OCI-LY1 (cell line): ENCODE data around the gene PCNT.

ENCODE experiments used
- H2AFZ ChIP-seq: fragments of 200-600 bp; sonication (generic), shearing (Covaris generic); 2 replicates; pipeline ENCODE4 v1.6.0; 2014; ENCODE audit warnings: antibody characterized with exemption, mild to moderate bottlenecking, low read length
- H3F3A ChIP-seq: fragments of 200-600 bp; sonication (generic), shearing (Covaris generic); 2 replicates; pipeline ENCODE4 v1.6.0; 2014; ENCODE audit warnings: mild to moderate bottlenecking, antibody characterized with exemption, low read length, moderate library complexity; ENCODE audit not compliant: insufficient read depth
- H3K27ac ChIP-seq: fragments of 200-600 bp; sonication (generic); 2 replicates; pipeline ENCODE4 v1.5.1; 2014; ENCODE audit warnings: low read length, mixed run types, mild to moderate bottlenecking, low read depth; ENCODE audit not compliant: poor library complexity, severe bottlenecking
- H3K27me3 ChIP-seq: fragments of 200-600 bp; sonication (generic); 2 replicates; pipeline ENCODE4 v1.6.0; 2014; ENCODE audit warnings: antibody characterized with exemption, mild to moderate bottlenecking, low read length, moderate library complexity; ENCODE audit not compliant: insufficient read depth
- H3K36me3 ChIP-seq: fragments of 200-600 bp; sonication (generic); 2 replicates; pipeline ENCODE4 v1.6.1; 2014; ENCODE audit warnings: mild to moderate bottlenecking, antibody characterized with exemption, low read length, moderate library complexity, mixed read lengths; ENCODE audit not compliant: insufficient read depth
- H3K4me1 ChIP-seq: fragments of 200-600 bp; sonication (generic); 2 replicates; pipeline ENCODE4 v1.5.1; 2014; ENCODE audit warnings: mild to moderate bottlenecking, low read length, moderate library complexity; ENCODE audit not compliant: insufficient read depth, severe bottlenecking
- H3K4me2 ChIP-seq: fragments of 200-600 bp; sonication (generic), shearing (Covaris generic); 2 replicates; pipeline ENCODE4 v1.6.1; 2014; ENCODE audit warnings: low read length
- H3K4me3 ChIP-seq: fragments of 200-600 bp; sonication (generic); 2 replicates; pipeline ENCODE4 v1.5.1; 2014; ENCODE audit warnings: low read length, low read depth, mild to moderate bottlenecking, mixed read lengths; ENCODE audit not compliant: poor library complexity, severe bottlenecking
- H3K79me2 ChIP-seq: fragments of 200-600 bp; shearing (Covaris generic); 2 replicates; pipeline ENCODE4 v1.6.1; 2016; ENCODE audit warnings: mixed run types, low read length, mixed read lengths; ENCODE audit not compliant: insufficient read depth
- H3K9ac ChIP-seq: fragments of 200-600 bp; sonication (generic), shearing (Covaris generic); 2 replicates; pipeline ENCODE4 v1.6.1; 2014; ENCODE audit warnings: mild to moderate bottlenecking, low read length, mixed read lengths
- H3K9me2 ChIP-seq: fragments of 200-600 bp; sonication (generic), shearing (Covaris generic); 2 replicates; pipeline ENCODE4 v1.6.1; 2014; ENCODE audit warnings: low read depth, mild to moderate bottlenecking, low read length, mixed read lengths
- H3K9me3 ChIP-seq: fragments of 200-600 bp; shearing (Covaris generic); 2 replicates; pipeline ENCODE4 v1.6.1; 2014; ENCODE audit warnings: low read length, mixed read lengths
- H4K20me1 ChIP-seq: fragments of 200-600 bp; sonication (generic), shearing (Covaris generic); 2 replicates; pipeline ENCODE4 v1.6.0; 2016; ENCODE audit warnings: mild to moderate bottlenecking, low read length; ENCODE audit not compliant: insufficient read depth
- CTCF ChIP-seq: fragments of 200-600 bp; sonication (generic), shearing (Covaris generic); IDR thresholded peaks from 2 replicates; pipeline ENCODE4 v1.5.1; 2017; ENCODE audit warnings: mild to moderate bottlenecking, antibody characterized with exemption, low read length, moderate library complexity, mixed read lengths
- EZH2 ChIP-seq: fragments of 200-600 bp; sonication (generic), shearing (Covaris generic); IDR thresholded peaks from 2 replicates; pipeline ENCODE4 v1.8.0; 2017; ENCODE audit warnings: borderline replicate concordance, mixed run types, mild to moderate bottlenecking, antibody characterized with exemption, low read length, moderate library complexity, mixed read lengths

The PCNT gene

GRCh38 chr21:46422636-46423241 is 98.8 kb downstream of the PCNT start:
- H3F3A ChIP-seq = no peaks in the 10 kb centered on the region
- no peak for TF ChIP-seq EZH2
- TF ChIP-seq CTCF = no peak
- H2AFZ ChIP-seq = no peak overlapping the region
- no peaks in the 10 kb centered on the region for H3K9me3 ChIP-seq
- H3K4me2 ChIP-seq = no peak overlapping the region
- no peak overlapping the region for H3K9ac ChIP-seq
- no peaks in the 10 kb centered on the region for H4K20me1 ChIP-seq
- no peaks in the 10 kb centered on the region for H3K4me1 ChIP-seq
- H3K4me3 ChIP-seq = no peak overlapping the region
- H3K9me2 ChIP-seq = no peaks in the 10 kb centered on the region
- no peak overlapping the region for H3K27ac ChIP-seq
- H3K36me3 ChIP-seq = peaks cover 36% of the 10 kb centered on the region
- no peaks in the 10 kb centered on the region for H3K27me3 ChIP-seq
- no peaks in the 10 kb centered on the region for H3K79me2 ChIP-seq

DNA sequence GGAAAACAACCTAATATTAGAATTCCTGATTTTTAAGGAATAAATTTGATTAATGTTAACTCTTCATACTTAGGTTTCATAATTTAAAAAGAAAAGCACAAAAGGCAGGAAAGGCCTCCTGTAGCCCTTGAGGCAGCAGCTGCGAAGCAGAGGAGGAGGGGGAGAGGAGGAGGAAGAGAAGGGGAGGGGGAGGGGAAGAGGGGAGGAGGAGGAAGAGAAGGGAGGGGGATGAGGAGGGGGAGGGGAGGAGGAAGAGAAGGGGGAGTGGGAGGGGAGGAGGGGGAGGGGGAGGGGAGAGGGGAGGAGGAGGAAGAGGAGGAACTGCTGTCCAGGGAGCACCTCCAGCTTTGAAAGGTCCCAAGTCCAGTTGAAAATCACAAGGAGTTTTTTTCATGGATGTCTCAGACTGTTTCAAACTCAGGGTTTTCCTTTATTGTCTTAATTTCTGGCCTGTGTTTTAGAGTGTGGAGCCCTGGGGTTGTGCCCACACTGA is 99.6 kb downstream of the PCNT start:
- Histone ChIP-seq H3K79me2 (no peaks in the 10 kb centered on the region), H3K9me2 (no peaks in the 10 kb centered on the region), H4K20me1 (no peaks in the 10 kb centered on the region), H3K36me3 (peaks cover 42% of the 10 kb centered on the region), H3K9ac (no peak overlapping the region), H3K4me1 (no peaks in the 10 kb centered on the region), H2AFZ (no peak overlapping the region), H3K4me3 (no peak overlapping the region), H3K9me3 (no peaks in the 10 kb centered on the region), H3K4me2 (no peak overlapping the region), H3F3A (no peaks in the 10 kb centered on the region), H3K27me3 (no peaks in the 10 kb centered on the region), H3K27ac (no peak overlapping the region)
- no peak for TF ChIP-seq EZH2
- no peak for TF ChIP-seq CTCF

GRCh38 chr21:46424039-46424591 is 100.2 kb downstream of the PCNT start:
- H3K27ac ChIP-seq = peak overlapping the region; percentile 43
- H3K9me2 ChIP-seq = no peaks in the 10 kb centered on the region
- H3K36me3 ChIP-seq = peaks cover 42% of the 10 kb centered on the region
- no peak overlapping the region for H3K4me2 ChIP-seq
- no peaks in the 10 kb centered on the region for H4K20me1 ChIP-seq
- H3F3A ChIP-seq = no peaks in the 10 kb centered on the region
- H3K9ac ChIP-seq = no peak overlapping the region
- no peaks in the 10 kb centered on the region for H3K79me2 ChIP-seq
- no peak overlapping the region for H3K4me3 ChIP-seq
- TF ChIP-seq EZH2 (no peak), CTCF (no peak)
- H2AFZ ChIP-seq = no peak overlapping the region
- no peaks in the 10 kb centered on the region for H3K9me3 ChIP-seq
- H3K4me1 ChIP-seq = no peaks in the 10 kb centered on the region
- H3K27me3 ChIP-seq = no peaks in the 10 kb centered on the region
